ENCODE measurements around the gene RHBDL2. TPM values are rescaled to one million over a fixed set of nuclear protein-coding genes. Genes with fewer than 3 reads are reported as not detected.

RHBDL2 gene
- total and polyA plus RNA-seq, 2 of the 13 experiments (the other 11 are each of a cell fraction or from before 2014, with no cell fraction given), result 3.3 to 5.4 TPM

- TF ChIP-seq HINFP (CRISPR knock-in tag; IDR thresholded peaks at IDR 0.05; ENCODE audit: low read depth), result no peak
- TF ChIP-seq MED1 (CRISPR knock-in tag; IDR thresholded peaks at IDR 0.05), result peak; percentile 76
- no peak; the same call in 1 of the 2 replicates for TF ChIP-seq ZNF12 (CRISPR knock-in tag; IDR thresholded peaks at IDR 0.05)
- no peak for TF ChIP-seq ZNF713 (CRISPR knock-in tag; IDR thresholded peaks at IDR 0.05)
- TF ChIP-seq IKZF4 (CRISPR knock-in tag; IDR thresholded peaks at IDR 0.05; ENCODE audit: borderline replicate concordance, low read depth, not compliant biosample characterization), result no peak
- no peak for TF ChIP-seq RORA (CRISPR knock-in tag; IDR thresholded peaks at IDR 0.05)
- TF ChIP-seq REPIN1 (CRISPR knock-in tag; IDR thresholded peaks at IDR 0.05; ENCODE audit: borderline replicate concordance, low read depth), result 0 out of 2 replicates have a peak, but pooled peaks have one; percentile 56
- no peak for TF ChIP-seq ZNF562 (CRISPR knock-in tag; IDR thresholded peaks at IDR 0.05; ENCODE audit: borderline replicate concordance)
- no peak for TF ChIP-seq RAD51 (IDR thresholded peaks at IDR 0.05; ENCODE audit: borderline replicate concordance)
- peak; percentile 34 for TF ChIP-seq RFX1 (IDR thresholded peaks at IDR 0.05)
- no peak for TF ChIP-seq PHB2 (IDR thresholded peaks at IDR 0.05; ENCODE audit: partially characterized antibody)
- peak; percentile 41; the same call in 1 of the 2 replicates for TF ChIP-seq ZNF564 (CRISPR knock-in tag; IDR thresholded peaks at IDR 0.05)
- no peak for TF ChIP-seq SOX6 (IDR thresholded peaks at IDR 0.05)
- no peak for TF ChIP-seq SOX6 (CRISPR knock-in tag; IDR thresholded peaks at IDR 0.05)
- TF ChIP-seq U2AF2 (IDR thresholded peaks at IDR 0.05; ENCODE audit: low read depth, low read length), result no peak
- peak; percentile 93 for TF ChIP-seq YY1 (IDR thresholded peaks at IDR 0.05; ENCODE audit: insufficient read depth, insufficient replicate concordance, low read depth, low read length)
- peak; percentile 79; the same call in 1 of the 2 replicates for TF ChIP-seq MYC (CRISPR knock-in tag; IDR thresholded peaks at IDR 0.05; ENCODE audit: borderline replicate concordance)
- TF ChIP-seq ZNF557 (CRISPR knock-in tag; IDR thresholded peaks at IDR 0.05), result no peak
- no peak for TF ChIP-seq NONO (IDR thresholded peaks at IDR 0.05)
- peak; percentile 77 for TF ChIP-seq NONO (CRISPR knock-in tag; conservative IDR thresholded peaks at IDR 0.05)
- TF ChIP-seq, protein P1, sequence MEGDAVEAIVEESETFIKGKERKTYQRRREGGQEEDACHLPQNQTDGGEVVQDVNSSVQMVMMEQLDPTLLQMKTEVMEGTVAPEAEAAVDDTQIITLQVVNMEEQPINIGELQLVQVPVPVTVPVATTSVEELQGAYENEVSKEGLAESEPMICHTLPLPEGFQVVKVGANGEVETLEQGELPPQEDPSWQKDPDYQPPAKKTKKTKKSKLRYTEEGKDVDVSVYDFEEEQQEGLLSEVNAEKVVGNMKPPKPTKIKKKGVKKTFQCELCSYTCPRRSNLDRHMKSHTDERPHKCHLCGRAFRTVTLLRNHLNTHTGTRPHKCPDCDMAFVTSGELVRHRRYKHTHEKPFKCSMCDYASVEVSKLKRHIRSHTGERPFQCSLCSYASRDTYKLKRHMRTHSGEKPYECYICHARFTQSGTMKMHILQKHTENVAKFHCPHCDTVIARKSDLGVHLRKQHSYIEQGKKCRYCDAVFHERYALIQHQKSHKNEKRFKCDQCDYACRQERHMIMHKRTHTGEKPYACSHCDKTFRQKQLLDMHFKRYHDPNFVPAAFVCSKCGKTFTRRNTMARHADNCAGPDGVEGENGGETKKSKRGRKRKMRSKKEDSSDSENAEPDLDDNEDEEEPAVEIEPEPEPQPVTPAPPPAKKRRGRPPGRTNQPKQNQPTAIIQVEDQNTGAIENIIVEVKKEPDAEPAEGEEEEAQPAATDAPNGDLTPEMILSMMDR (CRISPR knock-in tag; IDR thresholded peaks at IDR 0.05), result 0 out of 2 replicates have a peak, but pooled peaks have one; percentile 10
- no peak for TF ChIP-seq HIC2 (CRISPR knock-in tag; IDR thresholded peaks at IDR 0.05; ENCODE audit: low read depth)
- no peak for TF ChIP-seq ZNF660 (CRISPR knock-in tag; IDR thresholded peaks at IDR 0.05; ENCODE audit: borderline replicate concordance, low read depth)
- TF ChIP-seq ASH2L (IDR thresholded peaks at IDR 0.05; ENCODE audit: insufficient read length, low read depth, low read length), result peak; percentile 69
- no peak for TF ChIP-seq MAFF (IDR thresholded peaks at IDR 0.05; ENCODE audit: low read depth, low read length)
Measured at GRCh38 chr1:38990738-38991637, 49.4 kb upstream of the RHBDL2 start, which contains the start of gene AKIRIN1 (continued).
